Activated effector memory CD4-positive, alpha-beta T cell treated with Interleukin-2 at 50 U/mL for 16 hours (primary cell): ENCODE data around the gene SPTBN1.

Source experiments
- DNase-seq: peaks from one replicate; pipeline ENCODE4 v3.0.0-alpha.2; 2020

The SPTBN1 gene

DNA sequence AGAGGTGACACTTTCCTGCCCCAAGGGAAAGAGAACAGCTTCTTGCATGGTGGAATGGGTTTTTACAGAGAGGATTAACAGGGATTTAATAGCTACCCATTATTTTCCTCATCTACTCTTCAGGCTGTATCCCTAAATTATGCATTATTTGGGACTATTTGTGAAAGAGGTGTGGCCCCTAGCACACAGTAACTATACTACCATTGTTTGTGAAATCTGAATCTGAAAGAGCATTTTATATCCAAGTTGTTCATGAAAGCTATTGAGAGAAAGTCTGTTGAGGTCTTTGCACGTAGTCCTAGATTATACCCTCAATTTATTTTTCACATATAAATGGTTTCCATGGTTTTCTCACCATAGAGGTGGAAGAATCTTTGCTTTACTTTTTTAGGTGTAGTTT is 78.1 kb downstream of the SPTBN1 start:
- DNase-seq: no peak

DNA sequence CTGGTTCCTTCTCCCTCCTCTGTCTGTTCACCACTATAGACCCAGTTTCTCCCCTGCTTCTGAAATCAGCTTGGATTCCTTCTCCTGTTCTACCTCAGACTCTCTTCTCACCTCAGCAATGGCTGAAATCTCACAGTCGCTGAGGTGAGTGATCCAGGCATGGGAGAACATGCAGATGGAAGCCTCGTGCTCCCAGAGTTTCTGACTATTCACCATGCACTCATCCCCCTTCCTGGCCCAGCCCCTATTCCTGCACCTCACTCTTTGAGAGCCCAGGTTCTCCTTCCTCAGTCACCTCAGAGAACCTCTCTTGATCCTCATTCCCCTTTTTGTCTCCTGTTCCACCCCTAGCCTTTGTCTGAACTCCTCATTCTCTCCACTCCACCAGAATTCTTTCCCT is 78.5 kb downstream of the SPTBN1 start:
- DNase-seq: no peak

DNA sequence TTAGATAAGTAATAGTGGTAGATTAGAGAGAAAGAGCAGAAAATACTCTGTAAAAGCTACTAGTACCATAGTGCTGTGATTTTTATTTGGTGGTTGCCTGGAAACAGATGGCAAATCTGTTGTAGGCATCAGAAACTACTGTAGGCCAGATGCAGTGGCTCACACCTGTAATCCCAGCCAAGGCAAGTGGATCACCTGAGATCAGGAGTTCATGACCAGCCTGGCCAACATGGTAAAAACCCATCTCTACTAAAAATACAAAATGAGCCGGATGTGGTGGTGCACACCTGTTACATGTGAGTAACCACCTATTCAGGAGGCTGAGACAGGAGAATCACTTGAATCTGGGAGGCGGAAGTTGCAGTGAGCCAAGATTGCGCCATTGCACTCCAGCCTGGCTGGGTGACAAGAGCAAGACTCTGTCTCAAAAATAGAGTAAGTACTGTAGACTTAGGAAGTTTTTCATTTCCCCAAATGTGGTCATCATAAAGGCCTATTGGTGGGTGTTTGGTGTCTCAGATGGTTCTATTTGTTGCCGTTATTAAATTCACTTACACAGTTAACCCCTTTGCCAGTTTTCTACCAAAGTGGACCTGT is 79.6 kb downstream of the SPTBN1 start:
- no peak for DNase-seq

GRCh38 chr2:54536720-54537119 is 80.6 kb downstream of the SPTBN1 start:
- DNase-seq: no peak

DNA sequence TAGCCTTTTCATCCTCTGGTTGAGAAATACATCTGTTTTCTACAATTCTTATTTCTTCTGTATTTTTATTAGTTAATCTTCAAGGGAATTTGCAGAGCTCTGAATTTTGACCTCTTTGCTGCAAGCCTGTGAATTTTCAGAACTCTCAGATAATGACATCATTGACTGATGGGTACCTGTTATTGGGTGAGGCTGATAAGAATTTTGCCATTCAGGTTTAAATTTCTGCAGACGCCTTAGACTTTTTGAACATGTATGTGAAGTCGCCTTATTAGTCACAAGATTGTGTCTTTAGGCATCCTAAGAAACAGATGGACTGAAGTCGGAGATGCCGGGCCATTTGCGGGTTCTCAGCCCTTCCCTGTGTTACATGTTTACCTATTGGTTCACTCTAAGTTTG is 82.4 kb downstream of the SPTBN1 start:
- no peak for DNase-seq

DNA sequence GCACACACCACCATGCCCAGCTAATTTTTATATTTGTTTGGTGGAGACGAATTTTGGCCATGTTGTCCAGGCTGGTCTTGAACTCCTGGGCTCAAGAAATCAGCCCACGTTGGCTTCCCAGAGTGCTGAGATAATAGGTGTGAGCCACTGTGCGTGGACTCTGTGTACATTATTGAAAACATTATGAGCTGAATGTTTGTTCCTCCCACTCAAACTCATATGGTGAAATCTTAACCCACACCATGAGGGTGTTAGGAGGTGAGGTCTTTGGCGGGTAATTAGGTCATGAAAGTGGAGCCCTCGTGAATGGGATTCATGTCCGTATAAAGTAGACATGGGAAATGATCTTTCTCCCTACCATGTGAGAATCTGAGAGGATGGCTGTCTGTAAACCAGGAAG is 83.6 kb downstream of the SPTBN1 start:
- no peak for DNase-seq

DNA sequence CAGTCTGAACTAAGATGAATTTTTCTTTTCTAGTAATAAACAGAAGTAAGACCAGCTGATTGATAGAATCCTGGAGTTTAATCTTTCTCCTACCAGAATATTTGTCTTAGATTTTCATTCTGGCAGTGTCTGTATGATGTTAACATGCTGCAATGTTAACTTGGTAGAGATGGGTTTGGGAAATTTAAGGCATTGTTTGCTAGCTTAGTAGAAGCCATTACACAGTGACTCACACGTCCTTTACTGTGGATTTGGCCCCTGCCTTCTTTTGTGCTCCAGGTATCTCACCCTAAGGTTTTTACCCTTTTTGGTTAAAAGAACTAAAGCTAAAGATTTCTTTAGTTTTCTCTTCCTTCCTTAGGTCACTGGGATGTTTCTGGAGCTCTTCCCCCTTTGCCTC is 84.1 kb downstream of the SPTBN1 start:
- DNase-seq: no peak

- no peak for DNase-seq
These were observed 85.9 kb downstream of the SPTBN1 start for GRCh38 chr2:54541995-54542394.

GRCh38 chr2:54543733-54544396 is 87.7 kb downstream of the SPTBN1 start:
- DNase-seq: no peak

DNA sequence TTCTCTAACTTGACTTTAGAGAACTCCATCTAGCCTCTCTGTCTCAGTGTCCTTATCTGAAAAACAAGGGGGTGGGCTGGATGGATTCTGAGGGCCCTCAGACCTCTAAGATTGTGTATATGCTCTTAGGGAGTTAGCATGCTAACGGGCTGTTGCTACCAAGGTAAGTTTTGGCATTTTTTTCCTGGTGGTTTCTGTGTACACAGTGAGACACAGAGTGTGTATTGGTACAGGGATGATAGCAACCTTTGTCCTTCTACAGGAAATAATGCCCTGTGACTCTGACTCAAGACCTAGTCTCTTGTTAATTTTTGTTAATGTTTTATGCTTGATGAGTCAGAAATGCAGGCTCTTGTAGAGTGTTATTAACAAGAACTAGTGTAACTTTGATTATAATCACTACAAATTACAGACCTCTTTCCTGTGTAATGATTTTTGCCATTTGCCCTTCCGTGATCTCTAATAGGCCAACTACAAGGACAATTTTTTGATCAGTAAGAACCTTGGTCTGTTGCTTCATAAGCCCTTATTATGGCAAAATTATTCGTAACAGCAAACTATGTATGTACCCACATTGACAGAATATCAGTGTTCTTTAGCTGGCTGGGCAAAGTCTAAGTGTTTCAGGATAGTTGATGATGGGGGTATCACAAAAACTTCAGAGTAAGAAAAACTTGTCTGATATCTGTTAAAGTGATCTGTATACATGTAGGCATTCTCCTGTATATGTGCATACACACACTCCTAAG is 89.7 kb downstream of the SPTBN1 start:
- no peak for DNase-seq

GRCh38 chr2:54546518-54546917 is 90.4 kb downstream of the SPTBN1 start:
- DNase-seq: no peak

- no peak for DNase-seq
These were observed 91.0 kb downstream of the SPTBN1 start for GRCh38 chr2:54546923-54547720.

- DNase-seq: no peak
These were observed 93.3 kb downstream of the SPTBN1 start for GRCh38 chr2:54549430-54549829.

GRCh38 chr2:54549917-54550518 is 93.9 kb downstream of the SPTBN1 start:
- DNase-seq: no peak

DNA sequence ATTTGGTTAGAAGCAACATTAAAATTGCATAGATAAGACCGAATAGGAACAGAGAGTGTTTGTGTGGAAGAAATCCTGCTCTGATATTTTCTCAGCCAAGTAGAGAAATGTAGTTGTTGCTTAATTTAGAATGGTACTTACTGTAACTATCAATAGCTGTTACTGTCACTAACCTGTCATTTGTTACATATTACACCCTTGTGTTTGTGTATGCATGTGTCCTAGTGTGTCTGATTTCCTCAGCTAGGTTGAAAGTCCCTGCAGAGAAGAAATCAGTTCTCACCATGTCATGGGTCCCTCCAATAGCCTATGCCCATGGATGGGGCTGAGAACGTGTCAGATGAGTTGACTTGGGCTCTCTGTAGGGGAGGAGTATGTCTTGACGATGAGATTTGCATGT is 94.4 kb downstream of the SPTBN1 start:
- DNase-seq: no peak

DNA sequence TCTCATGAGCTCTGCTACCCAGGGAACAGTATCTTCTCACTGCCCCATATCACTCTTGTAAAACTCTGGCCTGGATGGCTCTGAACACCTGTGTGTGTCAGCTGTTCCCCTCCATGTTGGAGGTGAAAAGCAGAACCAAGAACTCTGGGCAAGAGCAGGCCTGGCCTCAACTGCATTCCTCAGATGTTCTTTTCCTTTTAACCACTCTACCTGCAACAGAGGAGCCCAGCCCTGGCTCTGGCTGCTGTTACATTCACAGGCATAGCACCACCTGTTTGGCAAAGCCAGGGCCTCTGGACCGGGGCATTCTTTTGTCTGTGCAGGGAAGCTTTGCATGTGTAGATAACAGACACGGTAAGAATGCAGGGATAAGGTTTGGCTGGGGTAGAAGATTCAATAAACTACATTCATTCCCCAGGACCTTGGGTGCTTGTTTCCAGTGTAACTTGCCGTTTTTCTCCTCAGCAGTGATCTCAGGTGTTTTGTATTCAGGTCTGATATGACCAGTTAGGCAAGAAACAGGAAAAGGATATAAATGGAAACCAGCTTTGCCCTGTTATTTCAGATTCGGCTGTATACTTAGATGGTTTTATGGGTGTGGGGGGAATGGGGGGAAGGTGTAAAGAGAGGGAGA is 95.1 kb downstream of the SPTBN1 start:
- DNase-seq: no peak

- DNase-seq: no peak
These were observed 96.9 kb downstream of the SPTBN1 start for GRCh38 chr2:54553075-54553474.

DNA sequence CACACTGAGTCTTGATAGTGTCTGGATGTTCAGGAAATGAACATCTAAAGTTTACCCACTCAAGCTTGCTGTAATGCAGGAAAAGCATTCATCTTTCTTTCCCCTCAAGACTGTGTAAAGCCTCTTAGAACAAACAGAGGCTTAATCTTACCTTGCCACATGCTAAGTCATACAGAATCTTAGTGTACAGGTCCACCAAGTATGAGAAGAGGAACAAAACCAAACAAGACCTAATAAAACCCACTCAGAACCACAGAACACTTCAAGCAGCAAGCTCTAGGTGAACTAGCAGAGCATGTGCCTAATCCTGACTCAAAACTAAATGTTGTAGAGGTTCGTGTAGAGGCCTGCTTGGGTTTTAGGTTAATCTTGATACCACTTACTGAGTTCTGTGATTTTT is 97.6 kb downstream of the SPTBN1 start:
- DNase-seq: no peak

DNA sequence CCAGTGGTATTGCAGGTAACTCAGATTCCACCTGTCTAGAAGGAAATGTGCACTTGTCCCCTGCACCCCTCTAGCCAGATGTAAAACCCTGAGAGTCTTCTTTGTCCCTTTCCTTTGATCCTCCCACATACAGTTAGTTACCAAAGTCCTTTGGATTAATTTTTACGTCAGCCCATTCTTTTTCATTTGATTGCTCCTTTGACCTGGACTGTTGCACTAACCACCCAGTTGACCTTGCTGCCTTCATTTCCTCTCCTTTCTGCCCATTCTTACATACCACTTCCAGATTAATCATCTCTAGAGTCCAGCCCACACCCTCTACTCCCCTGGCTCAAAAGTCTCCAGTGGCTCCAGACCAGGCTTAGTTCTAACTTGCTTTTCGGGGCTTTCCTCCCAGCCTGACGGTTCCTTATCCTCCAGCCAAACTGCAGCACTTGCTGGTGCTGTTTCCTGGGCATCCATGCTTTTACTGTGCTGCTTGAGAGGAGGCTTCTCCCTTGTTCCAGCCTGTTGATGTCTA is 99.3 kb downstream of the SPTBN1 start:
- DNase-seq: no peak

GRCh38 chr2:54556621-54557121 is 100.5 kb downstream of the SPTBN1 start:
- no peak for DNase-seq

GRCh38 chr2:54557211-54557600 is 101.1 kb downstream of the SPTBN1 start:
- DNase-seq: no peak

DNA sequence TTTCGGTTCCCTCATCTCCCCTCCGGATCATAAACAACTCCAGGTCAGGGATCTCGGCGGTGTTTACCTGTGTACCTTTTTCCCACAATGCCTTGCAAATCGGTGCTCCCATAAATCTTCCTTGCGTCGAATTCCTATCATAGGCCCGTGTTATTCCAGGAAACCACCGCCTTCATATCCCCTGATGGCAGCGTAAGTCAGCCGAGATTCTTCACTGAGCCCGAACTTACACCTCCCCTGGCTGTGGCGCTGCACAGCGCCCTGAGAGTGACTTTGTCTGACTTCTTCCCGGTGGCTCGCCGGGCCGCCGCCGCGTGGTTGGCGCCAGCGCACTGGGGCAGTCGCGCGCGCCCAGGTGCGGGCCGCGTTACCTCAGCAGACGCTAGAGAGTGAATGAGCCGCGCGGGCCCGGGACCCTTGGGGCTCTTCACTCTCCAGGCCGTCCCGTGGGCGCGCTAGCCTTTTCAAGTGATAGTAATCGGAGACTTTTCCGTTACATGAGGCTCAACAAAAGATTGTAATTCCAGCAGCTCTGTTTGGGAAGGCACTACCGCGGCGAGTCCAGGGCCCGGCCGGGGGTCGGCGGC is 101.6 kb downstream of the SPTBN1 start:
- DNase-seq: peak; percentile 69
